DMS 273 treated with DMSO at 0.1 percent for 48 hours (cell line): Measurements from ENCODE around the gene SPAM1.
"Not testable (repeated sequence)": the region's sequence is repeated elsewhere in the genome, so short reads cannot be mapped to it uniquely, and the experiment has no call there.

Experiments used
- DNase-seq: peaks from one replicate; lab custom pipeline; 2025; lab: John Stamatoyannopoulos, UW

SPAM1 gene, protein sequence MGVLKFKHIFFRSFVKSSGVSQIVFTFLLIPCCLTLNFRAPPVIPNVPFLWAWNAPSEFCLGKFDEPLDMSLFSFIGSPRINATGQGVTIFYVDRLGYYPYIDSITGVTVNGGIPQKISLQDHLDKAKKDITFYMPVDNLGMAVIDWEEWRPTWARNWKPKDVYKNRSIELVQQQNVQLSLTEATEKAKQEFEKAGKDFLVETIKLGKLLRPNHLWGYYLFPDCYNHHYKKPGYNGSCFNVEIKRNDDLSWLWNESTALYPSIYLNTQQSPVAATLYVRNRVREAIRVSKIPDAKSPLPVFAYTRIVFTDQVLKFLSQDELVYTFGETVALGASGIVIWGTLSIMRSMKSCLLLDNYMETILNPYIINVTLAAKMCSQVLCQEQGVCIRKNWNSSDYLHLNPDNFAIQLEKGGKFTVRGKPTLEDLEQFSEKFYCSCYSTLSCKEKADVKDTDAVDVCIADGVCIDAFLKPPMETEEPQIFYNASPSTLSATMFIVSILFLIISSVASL

DNA sequence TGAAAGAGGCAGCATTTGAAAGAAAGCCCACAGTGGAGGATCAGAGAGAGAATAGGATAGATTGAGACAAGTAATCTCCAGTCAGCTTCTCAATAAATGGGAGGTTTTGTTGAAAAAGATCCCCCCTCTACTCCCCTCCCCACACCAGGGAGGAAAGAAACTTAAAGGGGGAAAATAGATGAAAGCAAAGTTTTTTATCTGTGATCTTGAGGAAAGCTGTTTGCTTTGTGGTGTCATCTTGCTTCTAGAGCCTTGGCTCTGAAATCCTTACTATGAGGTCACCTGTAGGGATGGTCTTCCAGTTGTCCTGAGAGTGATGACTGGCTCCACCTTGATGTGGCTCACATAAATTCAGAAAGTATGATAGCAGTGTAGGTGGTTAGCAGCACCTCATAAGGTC lies at the start of gene SPAM1:
Gene SPAM1, plus strand, starts transcription at position 301 of the 400 bp plus-strand sequence. CDS start 28,330 bp downstream, outside the sequence.
- DNase-seq: no peak

DNA sequence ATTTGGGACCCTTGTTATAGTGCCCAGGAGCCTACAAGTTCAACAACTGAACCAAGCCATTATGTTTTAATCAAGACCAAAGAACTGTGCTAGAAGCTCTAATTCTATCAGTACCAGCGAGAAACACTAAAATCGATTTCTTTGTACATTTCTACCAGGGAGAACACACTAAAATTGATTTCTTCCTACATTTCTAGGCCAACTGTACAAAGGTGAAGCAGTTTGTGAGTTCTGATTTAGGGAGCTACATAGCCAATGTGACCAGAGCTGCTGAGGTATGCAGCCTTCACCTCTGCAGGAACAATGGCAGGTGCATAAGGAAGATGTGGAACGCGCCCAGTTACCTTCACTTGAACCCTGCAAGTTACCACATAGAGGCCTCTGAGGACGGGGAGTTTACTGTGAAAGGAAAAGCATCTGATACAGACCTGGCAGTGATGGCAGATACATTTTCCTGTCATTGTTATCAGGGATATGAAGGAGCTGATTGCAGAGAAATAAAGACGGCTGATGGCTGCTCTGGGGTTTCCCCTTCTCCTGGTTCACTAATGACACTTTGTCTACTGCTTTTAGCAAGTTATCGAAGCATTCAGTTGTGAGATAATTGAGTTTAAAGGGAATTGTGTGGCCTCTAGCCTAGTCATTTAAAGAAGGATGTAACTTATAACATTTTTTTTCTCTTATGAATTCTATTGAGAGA lies 48.3 kb upstream of the SPAM1 start:
- DNase-seq: no peak

DNA sequence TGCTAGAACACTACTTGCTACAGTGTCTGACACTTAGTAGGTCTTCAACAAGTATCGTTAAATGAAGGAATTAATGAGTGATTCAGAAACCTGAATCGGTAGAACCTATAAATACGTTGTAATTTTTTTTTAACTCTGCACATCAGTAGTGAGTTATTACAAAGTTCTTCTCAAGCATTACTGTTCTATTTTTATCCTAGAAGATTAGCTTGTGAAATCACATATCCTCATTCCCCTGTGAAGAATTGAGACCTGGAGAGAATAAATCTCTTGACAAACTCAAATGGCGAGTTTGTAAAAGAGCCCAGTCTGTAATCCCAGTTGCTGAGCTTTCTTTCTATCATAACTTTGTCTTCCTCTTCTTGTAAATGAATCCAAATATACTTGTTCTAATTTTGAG lies 45.4 kb upstream of the SPAM1 start:
- no peak for DNase-seq

DNA sequence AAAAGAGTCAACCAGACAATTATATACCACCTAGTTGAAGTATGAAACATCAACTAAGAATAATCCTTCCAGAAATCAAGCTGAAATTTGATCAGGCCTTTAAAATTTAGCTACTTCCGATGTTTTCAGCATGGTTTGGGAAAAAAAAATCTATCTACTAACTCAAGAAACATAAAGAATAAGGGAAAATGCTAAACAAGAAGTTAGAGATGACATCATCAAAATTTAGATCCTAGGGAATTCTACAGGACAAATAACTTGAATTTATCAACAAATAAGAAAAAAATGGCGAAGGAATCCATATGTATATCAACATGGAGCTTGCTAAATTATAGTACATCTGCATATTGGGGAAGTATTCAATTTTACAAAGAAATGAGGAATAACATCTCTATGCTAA lies 43.7 kb upstream of the SPAM1 start:
- DNase-seq: no peak

DNA sequence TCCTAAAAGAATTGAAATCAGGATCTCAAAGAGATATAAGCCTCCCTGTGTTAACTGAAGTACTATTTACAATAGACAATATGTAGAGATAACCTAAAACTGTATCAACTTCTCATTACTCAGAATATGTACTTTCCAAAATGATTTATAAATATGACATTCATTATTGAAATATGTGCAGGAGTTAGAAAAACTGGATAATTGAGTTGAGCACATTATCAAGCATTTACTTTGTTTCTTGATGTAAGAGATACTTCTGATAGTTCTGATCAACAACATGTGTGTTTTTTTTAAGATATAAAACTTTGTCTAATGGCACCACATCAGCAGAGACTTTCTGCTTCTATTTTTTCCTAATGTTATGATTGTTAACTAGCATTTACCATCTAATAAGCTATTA lies 41.9 kb upstream of the SPAM1 start:
- DNase-seq: no peak

DNA sequence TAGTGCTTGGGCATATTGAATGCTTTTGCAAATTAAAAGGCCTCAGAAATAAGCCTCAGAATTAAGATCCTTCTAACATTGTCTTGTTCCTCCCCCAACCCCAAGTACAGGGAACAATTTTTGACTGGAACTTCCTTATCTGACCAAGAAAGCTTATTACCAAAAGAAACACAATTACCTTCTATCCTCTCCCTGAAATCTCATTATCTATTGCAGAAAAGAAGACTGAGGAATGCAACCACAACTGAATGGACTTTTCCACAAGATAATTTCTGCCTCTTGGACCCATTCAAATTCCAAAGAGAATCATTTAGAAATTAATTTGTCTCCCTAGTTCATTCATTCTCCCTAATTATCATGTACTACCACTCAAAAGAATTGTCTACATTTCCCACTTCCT lies 36.8 kb upstream of the SPAM1 start:
- DNase-seq: no peak

DNA sequence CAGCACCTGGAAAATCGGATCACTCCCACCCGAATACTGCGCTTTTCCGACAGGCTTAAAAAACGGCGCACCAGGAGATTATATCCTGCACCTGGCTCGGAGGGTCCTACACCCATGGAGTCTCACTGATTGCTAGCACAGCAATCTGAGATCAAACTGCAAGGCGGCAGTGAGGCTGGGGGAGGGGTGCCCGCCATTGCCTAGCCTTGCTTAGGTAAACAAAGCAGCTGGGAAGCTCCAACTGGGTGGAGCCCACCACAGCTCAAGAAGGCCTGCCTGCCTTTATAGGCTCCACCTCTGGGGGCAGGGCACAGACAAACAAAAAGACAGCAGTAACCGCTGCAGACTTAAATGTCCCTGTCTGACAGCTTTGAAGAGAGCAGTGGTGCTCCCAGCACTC lies 30.3 kb upstream of the SPAM1 start:
- not testable (repeated sequence) for DNase-seq

DNA sequence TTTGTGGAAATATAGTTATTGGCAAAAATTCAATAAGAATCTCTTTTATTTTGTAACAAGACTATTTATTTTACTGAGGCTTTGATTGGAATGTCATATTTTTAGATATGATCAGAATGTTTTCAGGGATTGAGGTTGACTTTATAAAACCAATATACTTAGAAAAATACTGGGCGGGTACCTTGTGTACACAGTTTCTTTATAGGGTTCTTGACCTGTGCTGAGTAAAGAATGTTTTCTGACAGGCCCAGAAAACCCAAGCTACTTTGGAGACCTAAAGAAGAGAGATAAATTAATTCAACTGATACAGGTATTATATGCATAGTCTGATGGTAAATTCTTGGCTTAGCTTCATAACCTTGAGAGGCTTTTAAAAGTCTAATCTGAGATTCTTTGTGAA lies 23.9 kb upstream of the SPAM1 start:
- no peak for DNase-seq

DNA sequence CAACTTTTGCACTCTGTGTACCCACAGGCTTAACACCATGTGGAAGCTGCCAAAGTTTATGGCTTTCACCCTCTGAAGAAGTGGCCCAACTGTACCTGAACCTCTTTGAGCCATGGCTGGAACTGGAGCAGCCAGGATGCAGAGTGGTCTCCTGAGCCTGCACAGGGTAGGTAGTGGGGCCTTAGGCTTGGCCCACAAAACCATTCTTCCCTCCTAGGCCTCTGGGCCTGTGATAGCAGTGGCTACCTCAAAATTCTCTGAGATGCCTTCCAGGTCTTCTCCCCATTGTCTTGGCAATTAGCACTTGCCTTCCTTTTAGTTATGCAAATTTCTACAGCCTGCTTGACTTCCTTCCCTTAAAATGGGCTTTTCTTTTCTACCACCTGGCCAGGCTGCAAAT lies 19.3 kb upstream of the SPAM1 start:
- no peak for DNase-seq

DNA sequence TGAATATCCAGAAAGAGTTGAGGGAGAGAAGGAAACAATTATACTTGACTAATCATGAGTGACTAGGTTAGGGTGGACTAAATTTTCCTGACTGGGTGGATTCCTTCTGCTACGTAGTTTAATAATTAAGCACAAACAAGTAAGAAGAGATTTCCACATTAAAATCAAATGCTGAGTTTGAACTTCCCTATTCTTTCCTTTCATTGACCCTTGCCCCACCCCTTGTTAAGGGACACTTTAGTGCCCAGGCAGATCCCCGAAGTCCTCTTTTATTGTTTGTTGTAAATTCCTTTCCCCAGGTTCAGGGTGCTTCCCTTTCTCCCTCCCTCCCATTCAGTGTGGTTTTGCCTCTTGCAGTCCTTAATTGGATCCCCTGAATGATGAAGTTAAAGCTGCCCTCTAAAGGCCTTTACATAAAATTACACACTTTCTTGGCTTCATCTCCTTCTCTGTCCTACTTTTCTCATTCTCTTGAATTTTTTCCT lies 8.8 kb upstream of the SPAM1 start:
- DNase-seq: no peak

DNA sequence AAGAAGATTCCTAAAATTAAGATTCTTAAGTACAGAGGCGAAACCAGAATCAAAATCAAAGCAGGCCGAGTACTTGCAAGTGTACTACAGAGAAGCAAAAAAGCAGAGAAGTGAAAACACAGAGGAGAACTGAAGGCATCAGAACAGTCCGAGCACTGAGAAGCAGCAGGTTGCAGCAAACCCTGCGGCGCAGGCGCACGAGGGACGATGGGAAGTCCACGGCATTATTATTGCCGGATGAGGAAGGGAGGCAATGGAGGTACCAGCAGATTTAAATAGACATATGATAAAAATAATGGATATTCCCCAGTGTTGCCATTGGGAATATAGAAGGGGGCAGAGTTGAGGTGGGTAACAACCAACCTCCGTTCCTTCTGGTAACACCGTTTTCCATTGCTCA lies 7.2 kb upstream of the SPAM1 start:
- no peak for DNase-seq

DNA sequence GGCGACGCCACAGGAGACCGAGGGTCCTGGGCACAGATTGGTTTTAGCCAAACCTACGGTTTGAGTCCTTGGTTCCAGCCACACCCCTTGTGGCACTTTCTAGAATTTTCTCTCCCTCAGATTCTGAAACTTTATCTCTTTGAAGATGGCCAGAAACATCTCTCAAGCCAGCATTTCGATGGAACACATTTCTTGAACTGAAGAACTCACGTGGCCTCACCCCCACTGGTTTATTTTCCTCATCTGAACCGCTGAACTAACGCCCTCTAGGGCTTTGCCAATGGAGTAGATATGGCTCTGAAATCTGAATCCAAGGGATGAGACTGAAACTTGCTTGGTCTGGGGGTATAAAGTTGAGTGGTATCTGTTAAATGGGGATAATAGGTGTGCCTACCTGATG lies 6.7 kb upstream of the SPAM1 start:
- DNase-seq: no peak

DNA sequence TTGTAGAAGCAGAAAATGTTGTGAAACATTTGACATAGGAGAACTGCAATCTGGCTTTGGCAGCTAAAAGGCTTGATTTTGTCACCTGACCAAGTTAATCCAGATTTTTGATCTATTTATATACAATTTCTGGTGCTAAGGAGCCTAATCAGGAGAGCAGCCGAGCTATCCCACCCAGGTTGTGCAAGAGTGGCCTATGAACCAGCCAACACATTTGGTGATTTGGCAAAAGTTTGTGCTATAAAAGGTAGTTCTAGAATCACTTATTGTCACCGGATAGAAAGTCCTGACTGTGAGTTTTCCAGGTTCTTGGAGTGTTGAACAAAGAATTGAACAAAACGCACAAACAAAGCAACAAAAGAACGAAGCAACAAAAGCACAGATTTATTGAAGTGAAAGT lies 1.4 kb upstream of the SPAM1 start:
- DNase-seq: no peak

DNA sequence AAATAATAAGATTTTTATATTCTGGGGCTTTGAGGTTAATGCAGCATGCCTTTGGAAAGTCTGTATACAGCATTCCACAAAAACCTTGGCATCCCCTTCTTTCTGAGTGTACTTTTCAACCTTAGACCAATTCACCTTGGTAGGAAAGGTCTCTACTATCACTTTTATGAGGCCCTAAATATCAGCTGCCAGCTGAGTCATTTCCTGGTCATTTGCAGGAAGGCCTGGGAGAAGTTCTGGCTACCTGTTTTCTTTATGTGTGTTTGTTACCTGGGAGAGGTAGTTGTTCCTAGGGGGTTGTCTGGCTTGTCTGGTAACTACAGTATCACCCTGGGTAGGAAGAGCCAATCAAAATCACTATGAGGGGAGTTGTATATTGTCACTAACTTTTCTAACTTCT lies 4.1 kb downstream of the SPAM1 start:
- DNase-seq: no peak

DNA sequence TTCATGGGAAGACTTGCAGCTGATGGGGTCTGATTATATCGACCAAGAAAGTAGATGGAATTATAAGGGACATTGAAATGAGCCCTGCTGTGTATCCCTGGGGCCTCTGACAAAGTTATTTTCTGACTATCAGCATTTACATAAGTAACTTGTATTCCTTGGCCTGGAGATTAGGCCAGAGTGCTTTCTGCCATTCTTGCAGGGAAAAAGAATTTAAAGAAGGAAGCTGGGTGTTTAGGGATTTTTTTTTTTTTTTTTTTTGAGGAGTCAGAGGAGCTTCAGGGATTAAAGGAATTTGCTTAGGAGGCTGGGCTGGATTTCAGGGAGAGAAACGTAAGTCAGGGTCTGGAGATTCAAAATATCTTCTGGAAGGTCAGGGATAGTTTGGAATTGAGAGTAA lies 4.6 kb downstream of the SPAM1 start:
- DNase-seq: no peak

DNA sequence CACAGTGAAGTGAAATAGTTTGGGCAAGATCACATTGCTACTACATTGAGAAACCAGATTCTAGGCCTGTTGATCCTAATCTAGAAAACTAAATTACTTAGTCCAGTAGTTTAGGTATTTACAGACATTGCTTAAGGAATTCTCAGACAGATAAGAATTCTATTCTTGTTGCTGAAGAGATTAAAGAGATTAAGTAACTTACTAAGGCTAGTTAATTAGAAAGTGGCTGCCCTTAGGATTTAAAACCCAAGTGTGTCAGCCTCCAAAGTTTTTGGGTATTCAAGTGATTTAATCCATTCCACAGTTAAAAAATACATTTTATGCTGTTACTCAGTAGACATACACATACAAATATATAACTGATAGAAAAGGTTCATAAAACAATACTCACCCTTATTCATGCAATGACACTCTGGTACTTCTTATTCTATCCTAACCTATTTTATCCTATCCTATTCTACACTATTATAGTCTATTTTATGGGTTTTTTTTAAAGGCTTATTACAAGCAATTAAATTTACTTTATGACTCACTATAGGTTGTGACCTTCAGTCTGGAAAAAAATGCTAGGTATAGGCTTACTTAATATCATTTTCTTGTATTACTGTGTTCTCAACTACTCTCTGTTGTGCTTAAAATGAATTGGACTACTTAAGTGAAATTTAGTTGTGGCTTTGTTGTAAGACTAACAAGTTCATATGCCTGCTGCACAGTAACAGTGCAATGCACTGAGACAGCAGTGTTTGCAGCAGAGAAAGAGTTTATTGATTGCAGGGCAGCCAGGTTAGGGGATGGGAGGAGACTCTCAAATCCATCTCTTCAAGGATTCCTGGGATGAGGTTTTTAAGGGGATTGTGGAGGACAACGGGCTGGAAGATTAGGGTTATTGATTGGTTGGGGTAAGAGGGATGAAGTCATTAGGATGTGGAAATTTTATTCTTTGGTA lies 10.7 kb downstream of the SPAM1 start:
- no peak for DNase-seq

DNA sequence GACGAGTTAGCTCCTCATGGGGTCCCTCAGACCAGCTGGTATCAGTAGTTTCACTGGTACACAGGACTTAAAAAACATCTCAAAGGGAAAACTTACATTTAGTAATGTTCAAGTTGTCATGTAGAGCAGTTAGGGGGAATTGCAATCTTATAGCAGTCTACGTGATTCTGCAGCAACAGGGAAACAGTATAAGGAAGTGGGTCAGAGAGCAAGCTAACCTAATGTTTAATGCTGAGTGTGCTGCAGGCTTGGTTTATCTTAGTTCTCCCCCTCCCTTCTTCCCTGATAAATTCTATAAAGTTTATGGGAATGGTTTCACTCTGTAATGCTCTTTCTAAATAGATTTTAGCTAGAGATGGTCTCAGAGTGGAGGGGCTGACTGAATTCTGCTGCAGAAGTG lies 11.3 kb downstream of the SPAM1 start:
- no peak for DNase-seq

DNA sequence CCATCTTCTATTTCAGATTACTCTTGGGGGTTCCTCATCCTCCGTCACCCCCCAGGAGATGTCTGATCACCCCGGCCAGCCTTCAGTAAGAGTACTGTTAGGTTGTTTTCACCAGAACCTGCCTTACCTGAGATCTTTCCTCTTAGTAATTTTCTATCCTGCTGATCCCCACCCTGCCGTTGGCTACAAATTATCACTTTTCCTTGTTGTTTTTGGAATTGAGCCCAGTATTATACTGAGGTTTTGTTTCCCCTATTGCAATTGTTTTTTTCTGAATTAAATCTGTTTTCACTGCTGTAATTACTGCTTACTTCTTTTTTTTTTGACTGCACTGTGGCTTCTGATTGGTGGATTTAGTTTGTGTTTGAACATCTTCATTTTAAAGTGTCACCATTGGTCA lies 14.7 kb downstream of the SPAM1 start:
- DNase-seq: no peak

DNA sequence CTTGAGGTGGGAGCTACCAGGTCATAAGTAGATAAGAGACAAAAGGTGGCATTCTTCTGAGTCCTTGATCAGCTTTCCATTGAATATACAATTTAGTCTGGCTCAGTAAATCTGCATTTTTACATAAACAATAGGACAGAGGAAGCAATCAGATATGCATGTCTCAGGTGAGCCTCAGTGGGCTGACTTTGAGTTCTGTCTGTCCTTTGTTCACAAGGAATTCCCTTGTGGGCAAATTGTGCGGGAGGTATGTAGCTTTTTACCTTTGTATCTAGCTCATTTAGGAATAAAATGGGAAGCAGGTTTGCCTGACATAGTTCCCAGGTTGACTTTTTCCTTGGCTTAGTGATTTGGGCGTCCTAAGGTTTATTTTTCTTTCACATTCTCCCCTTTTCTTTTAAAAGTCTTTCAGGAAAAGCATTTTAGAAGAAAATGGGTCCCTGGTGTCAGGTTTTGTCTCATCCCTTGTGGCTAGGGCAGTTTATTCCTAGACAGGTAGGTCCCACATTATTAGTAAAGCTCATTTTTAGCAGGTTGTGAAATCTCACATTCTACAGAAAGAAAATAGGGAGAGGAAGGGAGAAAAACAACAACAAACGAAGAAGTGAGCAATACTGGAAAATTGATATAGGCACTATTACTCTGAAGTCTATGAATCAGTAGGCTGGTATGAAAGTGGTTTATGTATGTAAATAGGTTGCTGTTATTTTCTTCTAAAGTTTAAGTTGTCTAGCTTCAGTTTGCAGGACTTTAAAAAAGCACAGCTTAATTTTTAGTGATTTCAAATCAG lies 16.5 kb downstream of the SPAM1 start:
- no peak for DNase-seq

DNA sequence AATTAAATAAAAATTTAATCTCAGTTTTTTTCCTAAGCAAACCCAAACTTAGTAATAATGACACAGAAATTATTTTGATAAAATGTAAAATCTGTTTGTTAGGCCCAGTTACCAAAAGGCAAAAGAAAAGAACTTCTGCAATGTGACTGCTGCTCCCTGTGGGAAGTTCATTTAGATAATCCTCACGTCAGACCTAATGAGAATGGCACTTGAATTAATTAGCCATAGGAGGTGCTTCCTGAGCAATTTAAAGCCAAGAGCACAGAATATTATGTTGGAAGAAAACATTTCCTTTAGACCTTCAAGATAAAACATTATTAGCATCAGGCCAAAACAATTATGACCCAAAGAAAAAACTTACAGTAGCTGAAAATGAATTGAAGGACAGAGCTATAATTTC lies 19.4 kb downstream of the SPAM1 start:
- no peak for DNase-seq

DNA sequence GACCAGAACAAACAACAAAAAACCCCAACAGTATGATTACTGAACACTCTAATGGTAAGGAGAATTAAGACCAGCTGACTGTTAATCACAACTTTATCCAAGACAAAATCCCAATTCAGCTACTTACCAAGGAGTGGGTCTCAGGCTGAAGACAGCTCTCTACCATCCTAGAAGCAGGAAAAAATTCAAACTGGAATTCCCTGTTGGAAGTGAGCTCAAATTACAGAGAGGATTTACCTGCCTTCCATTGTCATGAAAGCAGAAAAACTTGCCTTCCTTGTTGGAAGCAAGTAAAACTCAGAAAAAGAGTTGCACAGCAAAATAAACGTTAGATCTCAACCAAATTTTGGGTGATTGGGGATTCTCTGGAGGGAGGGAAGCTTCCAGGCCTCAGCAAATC lies 20.9 kb downstream of the SPAM1 start:
- DNase-seq: no peak
